HepG2 (cell line): ENCODE measurements around the gene MST1. TPM values are rescaled to one million over a fixed set of nuclear protein-coding genes. Genes with fewer than 3 reads are reported as not detected.

Source experiments
- EHMT2 ChIP-seq: fragments of 200-600 bp; sonication (generic); IDR thresholded peaks from 2 replicates; pipeline ENCODE4 v1.7.0; 2017; ENCODE audit warnings: antibody characterized with exemption, low read depth, low read length, borderline replicate concordance
- GPBP1L1 ChIP-seq: sonication (generic); formaldehyde crosslinking; IDR thresholded peaks from 2 replicates; pipeline ENCODE4 v1.5.0; 2020; ENCODE audit warnings: mild to moderate bottlenecking, missing genetic modification reagents
- HMGXB3 ChIP-seq: sonication (generic); formaldehyde crosslinking; IDR thresholded peaks from 2 replicates; pipeline ENCODE4 v1.4.0; 2020; ENCODE audit warnings: missing genetic modification reagents, borderline replicate concordance
- MBNL3 ChIP-seq: fragments of 250-450 bp; sonication (Bioruptor Pico); conservative IDR thresholded peaks from 2 replicates; pipeline ENCODE4 v1.8.0; 2022; ENCODE audit warnings: mild to moderate bottlenecking, inconsistent platforms
- NKX3-1 ChIP-seq: sonication (generic); formaldehyde crosslinking; IDR thresholded peaks from 2 replicates; pipeline ENCODE4 v1.5.0; 2020; ENCODE audit warnings: missing genetic modification reagents
- NR0B2 ChIP-seq: sonication (generic); formaldehyde crosslinking; IDR thresholded peaks from 2 replicates; pipeline ENCODE4 v1.4.0; 2020; ENCODE audit warnings: mild to moderate bottlenecking, missing genetic modification reagents
- SRF ChIP-seq: IDR thresholded peaks from 2 replicates; pipeline ENCODE4 v1.6.1; 2011; ENCODE audit warnings: mild to moderate bottlenecking, low read depth, low read length, moderate library complexity
- ZFP36L1 ChIP-seq: sonication (generic); formaldehyde crosslinking; IDR thresholded peaks from 2 replicates; pipeline ENCODE4 v1.8.0; 2022; ENCODE audit warnings: mild to moderate bottlenecking, missing genetic modification reagents, moderate library complexity
- ZIK1 ChIP-seq: sonication (generic); formaldehyde crosslinking; IDR thresholded peaks from 2 replicates; pipeline ENCODE4 v1.5.0; 2020; ENCODE audit warnings: mild to moderate bottlenecking, low read depth, missing genetic modification reagents, borderline replicate concordance
- ZNF431 ChIP-seq: sonication (generic); formaldehyde crosslinking; IDR thresholded peaks from 2 replicates; pipeline ENCODE4 v1.9.0; 2022; ENCODE audit warnings: missing genetic modification reagents, low read depth, mild to moderate bottlenecking, borderline replicate concordance
- ZNF563 ChIP-seq: sonication (generic); formaldehyde crosslinking; IDR thresholded peaks from 2 replicates; pipeline ENCODE4 v1.8.0; 2022; ENCODE audit warnings: mild to moderate bottlenecking, moderate library complexity, missing genetic modification reagents
- ZNF660 ChIP-seq: sonication (generic); formaldehyde crosslinking; IDR thresholded peaks from 2 replicates; pipeline ENCODE4 v1.5.1; 2020; ENCODE audit warnings: mild to moderate bottlenecking, low read depth, missing genetic modification reagents, borderline replicate concordance
- ZNF713 ChIP-seq: sonication (generic); formaldehyde crosslinking; IDR thresholded peaks from 2 replicates; pipeline ENCODE4 v1.4.0; 2020; ENCODE audit warnings: mild to moderate bottlenecking, missing genetic modification reagents
- ZNF773 ChIP-seq: sonication (generic); formaldehyde crosslinking; IDR thresholded peaks from 2 replicates; pipeline ENCODE4 v1.4.0; 2020; ENCODE audit warnings: missing genetic modification reagents, borderline replicate concordance
- polyA plus RNA-seq, 8 experiments: library from polyadenylated mRNA; depleted of rRNA in 3 of 8; stranded (reverse) in 7 of 8; unstranded in 1 of 8; fragments of >200 nt; fragmentation: Illumina TruSeq in 4 of 8; extraction: Trizol in 4 of 8; gene quantifications; 2 replicates each; pipeline versions ENCODE4 v1.2.1 to v1.2.3, GENCODE V29; 2011 to 2016; ENCODE audit warnings: low read depth in 4 of 8, missing spikeins in 1 of 8, mixed read lengths in 1 of 8; ENCODE audit not compliant: insufficient read depth in 1 of 8
- total RNA-seq, 5 experiments: library from RNA; depleted of rRNA; stranded (reverse); fragments of >200 nt; fragmentation: Illumina TruSeq; extraction: Trizol; gene quantifications; 2 replicates each; pipeline ENCODE4 v1.2.3, GENCODE V29; 2016; ENCODE audit warnings: low read depth in 1 of 5
- TF ChIP-seq, protein P1 (sequence below): sonication (generic); formaldehyde crosslinking; IDR thresholded peaks from 2 replicates; pipeline ENCODE4 v1.4.0; 2020; ENCODE audit warnings: missing genetic modification reagents, borderline replicate concordance
- TF ChIP-seq, protein P2 (sequence below): sonication (generic); formaldehyde crosslinking; IDR thresholded peaks from 2 replicates; pipeline ENCODE4 v1.8.1; 2023; ENCODE audit warnings: mild to moderate bottlenecking, missing genetic modification reagents, borderline replicate concordance

Gene MST1
- total and polyA plus RNA-seq, 2 of the 13 experiments (the other 11 are each of a cell fraction or from before 2014, with no cell fraction given): 189 to 452 TPM

GRCh38 chr3:49671291-49672288 is 17.7 kb downstream of the MST1 start (continued):
- TF ChIP-seq HMGXB3 (CRISPR knock-in tag) (no peak), ZNF563 (CRISPR knock-in tag) (no peak), ZNF660 (CRISPR knock-in tag) (no peak), ZFP36L1 (CRISPR knock-in tag) (peak; percentile 11; the same call in 1 of the 2 replicates), NKX3-1 (CRISPR knock-in tag) (no peak), MBNL3 (no peak), ZIK1 (no peak), ZNF431 (0 out of 2 replicates have a peak, but pooled peaks have one; percentile 1), NR0B2 (CRISPR knock-in tag) (no peak), GPBP1L1 (no peak), ZNF713 (CRISPR knock-in tag) (no peak), ZNF773 (CRISPR knock-in tag) (no peak), SRF (no peak), EHMT2 (no peak)
- TF ChIP-seq, protein P1, sequence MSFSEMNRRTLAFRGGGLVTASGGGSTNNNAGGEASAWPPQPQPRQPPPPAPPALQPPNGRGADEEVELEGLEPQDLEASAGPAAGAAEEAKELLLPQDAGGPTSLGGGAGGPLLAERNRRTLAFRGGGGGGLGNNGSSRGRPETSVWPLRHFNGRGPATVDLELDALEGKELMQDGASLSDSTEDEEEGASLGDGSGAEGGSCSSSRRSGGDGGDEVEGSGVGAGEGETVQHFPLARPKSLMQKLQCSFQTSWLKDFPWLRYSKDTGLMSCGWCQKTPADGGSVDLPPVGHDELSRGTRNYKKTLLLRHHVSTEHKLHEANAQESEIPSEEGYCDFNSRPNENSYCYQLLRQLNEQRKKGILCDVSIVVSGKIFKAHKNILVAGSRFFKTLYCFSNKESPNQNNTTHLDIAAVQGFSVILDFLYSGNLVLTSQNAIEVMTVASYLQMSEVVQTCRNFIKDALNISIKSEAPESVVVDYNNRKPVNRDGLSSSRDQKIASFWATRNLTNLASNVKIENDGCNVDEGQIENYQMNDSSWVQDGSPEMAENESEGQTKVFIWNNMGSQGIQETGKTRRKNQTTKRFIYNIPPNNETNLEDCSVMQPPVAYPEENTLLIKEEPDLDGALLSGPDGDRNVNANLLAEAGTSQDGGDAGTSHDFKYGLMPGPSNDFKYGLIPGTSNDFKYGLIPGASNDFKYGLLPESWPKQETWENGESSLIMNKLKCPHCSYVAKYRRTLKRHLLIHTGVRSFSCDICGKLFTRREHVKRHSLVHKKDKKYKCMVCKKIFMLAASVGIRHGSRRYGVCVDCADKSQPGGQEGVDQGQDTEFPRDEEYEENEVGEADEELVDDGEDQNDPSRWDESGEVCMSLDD (CRISPR knock-in tag): no peak
- TF ChIP-seq, protein P2, sequence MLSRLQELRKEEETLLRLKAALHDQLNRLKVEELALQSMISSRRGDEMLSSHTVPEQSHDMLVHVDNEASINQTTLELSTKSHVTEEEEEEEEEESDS (CRISPR knock-in tag): no peak
